GM23248 (cell line): Measurements from ENCODE around the gene MOGAT2.

ENCODE experiments used
- EZH2 ChIP-seq: fragments of 200-600 bp; sonication (generic); IDR thresholded peaks from 2 replicates; pipeline ENCODE4 v1.6.1; 2018; ENCODE audit warnings: antibody characterized with exemption, mild to moderate bottlenecking; ENCODE audit not compliant: insufficient read depth, poor library complexity, severe bottlenecking
- EZH2phosphoT487 ChIP-seq: fragments of 200-600 bp; sonication (generic); IDR thresholded peaks from 2 replicates; pipeline ENCODE4 v1.6.1; 2018; ENCODE audit warnings: antibody characterized with exemption, moderate library complexity, mild to moderate bottlenecking, low read depth; ENCODE audit not compliant: insufficient read depth

GRCh38 chr11:75691804-75692203 is 25.8 kb upstream of the MOGAT2 start:
- no peak for TF ChIP-seq EZH2
- TF ChIP-seq EZH2phosphoT487, result no peak
